HepG2 (cell line): ENCODE data around the gene SPTBN5.

ENCODE experiments used
- CTCF ChIP-seq: sonication (generic); formaldehyde crosslinking; IDR thresholded peaks from 2 replicates; pipeline ENCODE4 v1.5.0; 2020; ENCODE audit warnings: mild to moderate bottlenecking, missing genetic modification reagents, moderate library complexity
- GABPA ChIP-seq, 2 experiments: IDR thresholded peaks; 2 replicates each; pipeline ENCODE4 v1.6.1; 2011 to 2016; ENCODE audit warnings: low read depth in 2 of 2, low read length in 1 of 2, missing biosample characterization in 1 of 2, missing genetic modification characterization in 1 of 2
- MAFK ChIP-seq, 2 experiments: IDR thresholded peaks in 1 of 2; conservative IDR thresholded peaks in 1 of 2; 2 replicates each; pipeline ENCODE4 v1.6.1; 2011; ENCODE audit warnings: improper control_type of control experiment in 2 of 2, low read length in 2 of 2
- PBX2 ChIP-seq: IDR thresholded peaks from 2 replicates; pipeline ENCODE4 v1.6.1; 2016; ENCODE audit warnings: control low read depth

GRCh38 chr15:41851167-41851523, 42.7 kb downstream of the SPTBN5 start:
- TF ChIP-seq GABPA (IDR thresholded peaks at IDR 0.05; ENCODE audit: low read depth, low read length) (no peak), GABPA (CRISPR knock-in tag; IDR thresholded peaks at IDR 0.05; ENCODE audit: low read depth) (no peak), MAFK (conservative IDR thresholded peaks at IDR 0.05 in 1 of 2, IDR thresholded peaks at IDR 0.05 in 1 of 2; ENCODE audit: low read length in 2 of 2) (no peak), CTCF (CRISPR knock-in tag) (no peak), PBX2 (no peak)
